Ammon's horn (tissue), 1 donor: ENCODE results near the gene OR52A5.

Source experiments
- DNase-seq: peaks from one replicate; pipeline ENCODE4 v3.0.0-alpha.2; 2016; ENCODE audit warnings: low spot score

Gene OR52A5

DNA sequence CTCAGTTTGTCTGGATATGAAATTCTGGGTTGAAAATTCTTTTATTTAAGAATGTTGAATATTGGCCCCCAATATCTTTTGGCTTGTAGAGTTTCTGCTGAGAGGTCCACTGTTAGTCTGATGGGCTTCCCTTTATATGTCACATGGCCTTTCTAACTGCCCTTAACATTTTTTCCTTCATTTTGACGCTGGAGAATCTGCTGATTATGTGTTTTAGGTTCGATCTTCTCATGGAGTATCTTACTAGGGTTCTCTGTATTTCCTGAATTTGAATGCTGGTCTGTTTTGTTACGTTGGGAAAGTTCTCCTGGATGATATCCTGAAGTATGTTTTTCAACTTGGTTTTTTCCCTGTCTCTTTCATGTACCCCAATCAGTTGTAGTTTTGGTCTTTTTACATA is 22.8 kb downstream of the OR52A5 start:
- DNase-seq, result no peak

GRCh38 chr11:5107285-5107684 is 30.9 kb downstream of the OR52A5 start:
- DNase-seq, result no peak

DNA sequence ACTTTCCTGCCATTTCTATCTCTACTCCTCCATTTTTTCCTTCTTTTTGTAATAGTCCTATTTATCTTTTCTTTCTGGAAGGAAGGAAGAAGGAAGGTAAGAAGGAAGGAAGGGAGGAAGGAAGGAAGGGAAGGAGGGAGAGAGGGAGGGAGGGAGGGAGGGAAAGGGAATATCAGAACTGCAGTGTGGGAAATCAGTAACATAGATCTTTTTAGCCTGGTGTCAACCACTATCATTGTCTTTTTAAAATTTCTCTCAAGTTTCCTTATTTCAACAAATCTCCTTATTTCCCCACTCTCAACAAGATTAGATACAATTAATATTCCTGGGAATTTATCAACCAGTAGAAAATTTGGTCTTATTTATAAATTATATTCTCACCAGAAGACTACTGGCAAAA is 35.1 kb downstream of the OR52A5 start:
- no peak for DNase-seq

GRCh38 chr11:5102246-5102645 is 35.9 kb downstream of the OR52A5 start:
- DNase-seq, result no peak

- DNase-seq, result no peak
These were observed 42.1 kb downstream of the OR52A5 start for GRCh38 chr11:5096011-5096410.

GRCh38 chr11:5092821-5093585 is 45.2 kb downstream of the OR52A5 start:
- DNase-seq, result no peak

DNA sequence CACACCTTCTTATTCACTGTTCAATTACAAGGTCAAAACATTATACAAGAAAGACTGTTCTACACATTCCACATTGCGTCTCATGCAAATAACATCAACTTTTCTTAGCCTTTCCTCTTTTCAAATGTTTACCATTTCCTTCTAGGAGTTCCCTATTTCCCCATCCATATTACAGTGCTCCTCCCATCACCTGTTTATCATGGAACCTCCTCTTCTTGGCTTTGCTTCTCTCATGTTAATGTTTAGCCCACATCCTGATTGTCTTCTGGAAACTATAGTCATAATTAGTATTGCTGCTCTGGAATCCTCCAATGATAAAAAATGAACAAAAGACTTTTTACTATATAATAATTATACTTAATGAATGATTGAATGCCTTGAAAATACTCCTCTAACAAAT is 47.5 kb downstream of the OR52A5 start:
- no peak for DNase-seq

DNA sequence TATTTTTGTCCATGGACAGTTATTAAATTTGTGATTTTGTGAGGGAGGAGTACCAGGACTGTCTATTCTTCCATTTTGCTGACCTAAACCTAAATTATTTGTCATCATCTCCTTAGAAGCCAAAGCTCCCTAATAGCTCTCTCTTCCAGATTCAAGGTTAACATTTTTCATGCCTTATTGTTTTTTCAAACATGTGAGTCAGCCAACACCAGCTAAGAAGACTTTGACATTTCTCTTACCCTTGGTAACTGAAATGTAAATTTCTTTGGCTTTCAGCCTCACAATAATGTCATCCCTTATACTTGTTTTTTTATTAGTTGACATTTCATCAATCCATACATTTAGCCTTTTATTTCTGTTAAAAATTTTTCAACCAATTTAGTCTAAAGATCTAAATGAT is 49.6 kb downstream of the OR52A5 start:
- DNase-seq, result no peak

GRCh38 chr11:5083602-5084001 is 54.6 kb downstream of the OR52A5 start:
- DNase-seq, result no peak

DNA sequence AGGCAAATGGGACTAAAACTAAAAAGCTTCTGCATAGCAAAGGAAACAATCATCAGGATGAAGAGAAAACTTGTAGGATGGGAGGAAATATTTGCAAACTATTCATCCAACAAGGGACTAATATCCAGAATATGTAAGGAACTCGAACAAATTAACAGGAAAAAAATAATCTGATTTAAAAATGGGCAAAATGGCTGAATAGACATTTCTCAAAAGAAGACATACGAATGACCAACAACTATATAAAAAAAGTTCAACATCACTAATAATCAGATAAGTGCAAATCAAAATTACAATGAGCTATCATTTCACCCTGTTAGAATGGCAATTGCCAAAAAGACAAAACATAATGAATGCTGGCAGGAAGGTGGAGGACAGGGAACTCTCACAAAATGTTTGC is 56.8 kb downstream of the OR52A5 start:
- DNase-seq, result no peak
